Panc1 (cell line): Measurements from ENCODE around the gene MRPL2. TPM values are rescaled to one million over a fixed set of nuclear protein-coding genes. Genes with fewer than 3 reads are reported as not detected.

ENCODE experiments used
- ATAC-seq: fragments of 200-7000 bp; cut with Tn5 transposase; 2 replicates; pipeline ENCODE4 v1.9.1; 2020; ENCODE audit warnings: mild to moderate bottlenecking, moderate library complexity
- BruUV-seq: library from RNA; stranded (reverse); fragments of 400-500 nt; replicated peaks from 2 replicates; lab custom pipeline; 2021; lab: Mats Ljungman, UMichigan
- CTCF ChIA-PET: fragments of 300-600 bp; sonication (Branson Sonifier 250); formaldehyde crosslinking; loops from one replicate; lab custom pipeline; 2022; ENCODE audit warnings: antibody characterized with exemption; lab: Charles Lee
- POLR2A ChIA-PET: fragments of 300-600 bp; sonication (Branson Sonifier 250); formaldehyde crosslinking; loops from one replicate; lab custom pipeline; 2022; ENCODE audit warnings: antibody characterized with exemption; lab: Charles Lee
- DNase-seq: peaks from one replicate; pipeline ENCODE4 v3.0.0-alpha.2; 2010; ENCODE audit warnings: low read depth, low spot score
- H3K27ac ChIP-seq: 2 replicates; pipeline ENCODE4 v1.5.1; 2011; ENCODE audit warnings: mild to moderate bottlenecking, low read length, inconsistent platforms
- H3K27me3 ChIP-seq: fragments of 200-500 bp; sonication (Bioruptor generic); 2 replicates; pipeline ENCODE4 v1.6.0; 2014; ENCODE audit warnings: low read length, inconsistent platforms; ENCODE audit not compliant: control insufficient read depth, insufficient read depth
- H3K36me3 ChIP-seq: fragments of 200-500 bp; sonication (Bioruptor generic); 2 replicates; pipeline ENCODE4 v1.5.1; 2014; ENCODE audit warnings: inconsistent platforms, mild to moderate bottlenecking, low read length, moderate library complexity; ENCODE audit not compliant: control insufficient read depth, insufficient read depth
- H3K4me1 ChIP-seq: 2 replicates; pipeline ENCODE4 v1.5.1; 2011; ENCODE audit warnings: inconsistent platforms, mild to moderate bottlenecking, low read length, moderate library complexity; ENCODE audit not compliant: control insufficient read depth, insufficient read depth
- H3K4me3 ChIP-seq, 2 experiments: 2 replicates each; pipeline ENCODE4 v1.5.1; 2011 to 2012; ENCODE audit warnings: low read depth in 2 of 2, low read length in 2 of 2, mild to moderate bottlenecking in 2 of 2, inconsistent platforms in 1 of 2, moderate library complexity in 1 of 2
- H3K9me3 ChIP-seq: fragments of 200-500 bp; sonication (Bioruptor generic); 2 replicates; pipeline ENCODE4 v1.5.1; 2014; ENCODE audit warnings: low read depth, mild to moderate bottlenecking, inconsistent platforms, low read length, moderate library complexity; ENCODE audit not compliant: control insufficient read depth, insufficient read depth
- CTCF ChIP-seq: fragments of 450-650 bp; IDR thresholded peaks from 2 replicates; pipeline ENCODE4 v1.5.1; 2017; ENCODE audit warnings: mild to moderate bottlenecking
- POLR2AphosphoS5 ChIP-seq: IDR thresholded peaks from 2 replicates; pipeline ENCODE4 v1.6.1; 2012; ENCODE audit warnings: mild to moderate bottlenecking, low read depth, low read length, moderate library complexity
- SIN3A ChIP-seq: IDR thresholded peaks from 2 replicates; pipeline ENCODE4 v1.6.1; 2012; ENCODE audit warnings: low read depth, mild to moderate bottlenecking, low read length, moderate library complexity, borderline replicate concordance; ENCODE audit not compliant: insufficient read depth
- TCF7L2 ChIP-seq: IDR thresholded peaks from 2 replicates; pipeline ENCODE4 v1.6.1; 2011; ENCODE audit warnings: mild to moderate bottlenecking, low read depth, low read length, inconsistent platforms
- in situ Hi-C: cut with HindIII; loops from 2 replicates; pipeline ENCODE4 v1.10.0; 2016; ENCODE audit warnings: low sequenced_read_pairs, low pct_unique_long_range_greater_than_20kb
- intact Hi-C: fragments of 100-400 bp; cut with micrococcal nuclease; formaldehyde crosslinking; loops from one replicate; pipeline ENCODE4 v1.10.0; 2022; ENCODE audit not compliant: unreplicated experiment
- total RNA-seq: library from RNA; stranded (reverse); gene quantifications from one replicate; pipeline ENCODE4 v1.2.1, GENCODE V29; 2021; ENCODE audit not compliant: unreplicated experiment
- TF ChIP-seq, protein P1 (sequence below), 2 experiments: IDR thresholded peaks; 2 replicates each; pipeline ENCODE4 v1.6.1; 2011 to 2012; ENCODE audit warnings: low read depth in 2 of 2, control low read depth in 1 of 2, low read length in 1 of 2, mild to moderate bottlenecking in 1 of 2, moderate library complexity in 1 of 2; ENCODE audit not compliant: insufficient read depth in 1 of 2

MRPL2 gene
- total RNA-seq, 1 experiment from 2014 or later = 65.6 TPM

- peaks cover 20% of the 10 kb centered on the region for H3K4me1 ChIP-seq
- peak within 1 kb of the TSS; percentile 94 for H3K27ac ChIP-seq
- peak; percentile 99 for DNase-seq
- H3K27me3 ChIP-seq = no peaks in the 10 kb centered on the region
- peak; percentile 97 for ATAC-seq
- POLR2A ChIA-PET = interaction anchor here (0.6 to 1.0 kb wide), 3 partner anchors 26 to 168 kb away, joined by 3 read pairs; partner anchors contain the start of gene CUL9
- peak within 1 kb of the TSS; percentile 87 to 95 for H3K4me3 ChIP-seq
- TF ChIP-seq SIN3A = no peak
- TF ChIP-seq POLR2AphosphoS5 = peak; percentile 63; the same call in 1 of the 2 replicates
- TF ChIP-seq, protein P1, sequence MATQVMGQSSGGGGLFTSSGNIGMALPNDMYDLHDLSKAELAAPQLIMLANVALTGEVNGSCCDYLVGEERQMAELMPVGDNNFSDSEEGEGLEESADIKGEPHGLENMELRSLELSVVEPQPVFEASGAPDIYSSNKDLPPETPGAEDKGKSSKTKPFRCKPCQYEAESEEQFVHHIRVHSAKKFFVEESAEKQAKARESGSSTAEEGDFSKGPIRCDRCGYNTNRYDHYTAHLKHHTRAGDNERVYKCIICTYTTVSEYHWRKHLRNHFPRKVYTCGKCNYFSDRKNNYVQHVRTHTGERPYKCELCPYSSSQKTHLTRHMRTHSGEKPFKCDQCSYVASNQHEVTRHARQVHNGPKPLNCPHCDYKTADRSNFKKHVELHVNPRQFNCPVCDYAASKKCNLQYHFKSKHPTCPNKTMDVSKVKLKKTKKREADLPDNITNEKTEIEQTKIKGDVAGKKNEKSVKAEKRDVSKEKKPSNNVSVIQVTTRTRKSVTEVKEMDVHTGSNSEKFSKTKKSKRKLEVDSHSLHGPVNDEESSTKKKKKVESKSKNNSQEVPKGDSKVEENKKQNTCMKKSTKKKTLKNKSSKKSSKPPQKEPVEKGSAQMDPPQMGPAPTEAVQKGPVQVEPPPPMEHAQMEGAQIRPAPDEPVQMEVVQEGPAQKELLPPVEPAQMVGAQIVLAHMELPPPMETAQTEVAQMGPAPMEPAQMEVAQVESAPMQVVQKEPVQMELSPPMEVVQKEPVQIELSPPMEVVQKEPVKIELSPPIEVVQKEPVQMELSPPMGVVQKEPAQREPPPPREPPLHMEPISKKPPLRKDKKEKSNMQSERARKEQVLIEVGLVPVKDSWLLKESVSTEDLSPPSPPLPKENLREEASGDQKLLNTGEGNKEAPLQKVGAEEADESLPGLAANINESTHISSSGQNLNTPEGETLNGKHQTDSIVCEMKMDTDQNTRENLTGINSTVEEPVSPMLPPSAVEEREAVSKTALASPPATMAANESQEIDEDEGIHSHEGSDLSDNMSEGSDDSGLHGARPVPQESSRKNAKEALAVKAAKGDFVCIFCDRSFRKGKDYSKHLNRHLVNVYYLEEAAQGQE (IDR thresholded peaks at IDR 0.05; ENCODE audit: insufficient read depth in 1 of 2, low read depth in 2 of 2, low read length in 1 of 2) = no peak
- no peak for TF ChIP-seq TCF7L2
- TF ChIP-seq CTCF = no peak
- H3K36me3 ChIP-seq = peaks cover 19% of the 10 kb centered on the region
- CTCF ChIA-PET = interaction anchor here (1.0 kb wide), 1 partner anchor 113 kb away, joined by 3 read pairs; no protein-coding TSS in a partner anchor
- BruUV-seq = no TSS peak
- no peaks in the 10 kb centered on the region for H3K9me3 ChIP-seq
- intact Hi-C loops (loop anchor here (5.0 kb wide), 1 partner anchor 112 kb away; no protein-coding TSS in a partner anchor), in situ Hi-C loops (no loop called here)
Observed at GRCh38 chr6:43013843-43014433, 45.3 kb downstream of the MRPL2 start, which contains the start of the genes KLHDC3 and MEA1. Gene KLHDC3 (plus strand): TSS chr6:43014249. CDS start chr6:43017193, 2,944 bp downstream. Gene MEA1 (minus strand): TSS chr6:43013946. CDS start chr6:43013813, 133 bp downstream.

DNA sequence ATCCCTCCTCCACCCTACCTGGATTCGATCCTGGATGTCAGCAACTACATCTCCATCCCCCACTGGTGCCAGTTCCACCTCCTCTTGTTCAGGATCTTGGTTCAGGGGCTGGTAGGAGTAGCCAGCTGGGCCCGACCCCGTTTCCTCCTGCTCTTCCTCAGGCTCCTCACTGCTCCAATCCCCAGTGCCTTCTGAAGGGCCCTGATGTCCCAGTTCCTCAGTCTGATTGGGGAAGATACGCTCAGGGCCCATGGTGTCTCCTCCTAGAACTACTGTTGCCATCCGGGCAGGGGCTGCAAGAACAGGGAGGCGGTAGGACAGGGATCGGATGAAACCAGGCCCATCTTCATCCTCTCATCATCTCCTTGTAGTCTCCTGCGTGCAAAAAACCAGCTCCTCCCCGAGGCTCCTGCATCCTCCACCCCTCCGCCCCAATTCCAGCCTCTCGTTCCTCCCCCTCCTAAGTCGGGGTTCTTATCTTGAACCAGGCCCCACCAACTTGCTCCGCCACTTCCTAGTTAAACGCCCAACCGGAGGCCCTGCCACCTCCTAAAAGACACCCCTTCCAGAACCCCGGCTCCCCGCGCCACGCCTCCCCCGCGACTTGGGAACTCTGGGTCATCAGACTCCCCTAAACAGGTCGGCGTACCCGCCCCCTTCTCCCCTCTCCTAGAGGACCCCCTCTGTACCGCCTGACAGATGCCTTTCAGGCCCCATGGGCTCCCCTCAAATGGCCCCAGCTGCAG lies 46.0 kb downstream of the MRPL2 start:
- TF ChIP-seq SIN3A (0 out of 2 replicates have a peak, but pooled peaks have one; percentile 68), CTCF (no peak), TCF7L2 (no peak), POLR2AphosphoS5 (no peak)
- peaks cover 21% of the 10 kb centered on the region for H3K36me3 ChIP-seq
- ATAC-seq = peak; percentile 8
- peak overlapping the region; percentile 71 for H3K27ac ChIP-seq
- CTCF ChIA-PET = interaction anchor here (1.0 kb wide), 1 partner anchor 112 kb away, joined by 3 read pairs; no protein-coding TSS in a partner anchor
- no peaks in the 10 kb centered on the region for H3K9me3 ChIP-seq
- DNase-seq = no peak
- intact Hi-C loops (loop anchor here (5.0 kb wide), 1 partner anchor 111 kb away; no protein-coding TSS in a partner anchor), in situ Hi-C loops (no loop called here)
- H3K4me1 ChIP-seq = peaks cover 20% of the 10 kb centered on the region
- POLR2A ChIA-PET = interaction anchor here (0.6 to 1.0 kb wide), 3 partner anchors 25 to 169 kb away, joined by 3 to 5 read pairs (median 3); partner anchors contain the start of gene CUL9
- no TSS peak for BruUV-seq
- H3K27me3 ChIP-seq = no peaks in the 10 kb centered on the region
- H3K4me3 ChIP-seq = peak overlapping the region; percentile 80 to 87
